ENCODE data around the gene ABLIM3. TPM values are rescaled to one million over a fixed set of nuclear protein-coding genes. Genes with fewer than 3 reads are reported as not detected.

The ABLIM3 gene
- total and polyA plus RNA-seq, 2 experiments from 2014 or later = 1.1 to 2.1 TPM

DNA sequence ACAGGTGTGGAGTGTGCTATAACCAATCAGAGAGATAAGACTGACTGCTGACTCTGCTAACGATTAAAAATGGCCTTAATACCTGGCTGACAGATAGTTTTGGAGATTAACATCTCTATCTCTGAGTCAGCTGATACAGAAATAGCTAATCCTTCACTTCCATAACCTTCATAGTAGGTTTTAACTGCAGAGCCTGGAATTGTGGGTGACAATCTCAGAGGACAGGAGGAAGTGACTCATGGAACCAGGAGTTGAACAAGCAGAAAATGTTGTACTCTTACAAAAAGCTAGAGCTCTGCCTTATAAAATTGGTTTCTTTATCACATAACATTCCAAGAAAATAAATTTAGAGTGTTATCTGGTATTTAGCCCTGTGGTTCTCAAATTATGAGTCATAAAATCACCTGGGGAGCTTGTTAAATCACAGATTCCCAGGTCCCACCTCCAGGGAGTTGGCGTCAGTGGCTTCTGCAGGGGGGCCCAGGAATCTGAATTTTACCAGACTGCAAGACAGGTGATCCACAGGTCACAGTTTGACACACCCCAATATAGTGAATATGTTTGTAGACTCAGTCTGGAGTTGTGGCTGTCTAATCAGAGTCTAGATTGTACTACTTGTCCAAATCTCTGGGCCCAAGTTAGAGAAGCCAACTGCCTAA, 86.0 kb downstream of the ABLIM3 start:
- TF ChIP-seq CTCF (IDR thresholded peaks at IDR 0.05; ENCODE audit: low read depth, low read length) = no peak
- H3K27ac ChIP-seq = no peak overlapping the region

DNA sequence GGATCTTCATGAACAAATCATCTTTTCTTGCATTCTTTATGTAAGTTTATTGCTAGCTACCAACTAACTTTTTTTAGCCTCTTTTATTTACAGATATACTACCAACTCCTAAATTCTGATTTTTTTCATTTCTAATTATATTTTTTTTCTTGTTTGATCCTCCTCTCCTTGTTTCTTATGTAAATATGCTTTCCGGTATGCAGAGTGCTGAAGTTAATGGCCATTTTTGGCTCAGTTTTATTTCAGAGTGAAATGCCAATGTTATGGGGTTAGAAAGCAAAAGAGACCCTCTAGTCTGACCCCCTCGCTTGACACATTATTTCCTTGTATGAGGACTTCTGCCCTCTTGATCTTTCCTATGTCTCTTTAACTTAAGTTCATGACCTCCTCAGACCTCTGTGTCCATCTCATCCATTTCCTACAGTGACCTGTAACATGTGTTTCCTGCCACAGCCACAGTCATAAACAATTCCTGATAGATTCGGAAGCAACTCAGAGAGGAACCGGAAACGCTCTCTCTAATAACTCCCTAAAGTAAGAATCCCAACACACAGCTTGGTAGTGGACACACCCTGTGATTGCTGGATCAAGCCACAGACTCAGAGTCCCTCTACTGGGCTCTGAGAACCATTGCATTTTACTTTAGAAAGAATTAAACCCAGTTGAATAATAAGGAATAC, 87.5 kb downstream of the ABLIM3 start:
- peak; percentile 66 to 91 for DNase-seq (ENCODE audit: low read depth in 1 of 2, low spot score in 1 of 2)
- no peak overlapping the region for H3K4me3 ChIP-seq

More for the DNA sequence above, 86.0 kb downstream of the ABLIM3 start:
- H3K27me3 ChIP-seq = peaks cover 6% of the 10 kb centered on the region
- no peaks in the 10 kb centered on the region for H3K36me3 ChIP-seq
- H3K9me3 ChIP-seq (ENCODE audit: low read depth) = no peaks in the 10 kb centered on the region
- DNase-seq (ENCODE audit: low read depth in 1 of 2, low spot score in 1 of 2) = peak in 1 of 2 donors; percentile 42
- no peak overlapping the region for H3K4me3 ChIP-seq
- H3K4me1 ChIP-seq (ENCODE audit: low read depth) = no peaks in the 10 kb centered on the region

DNA sequence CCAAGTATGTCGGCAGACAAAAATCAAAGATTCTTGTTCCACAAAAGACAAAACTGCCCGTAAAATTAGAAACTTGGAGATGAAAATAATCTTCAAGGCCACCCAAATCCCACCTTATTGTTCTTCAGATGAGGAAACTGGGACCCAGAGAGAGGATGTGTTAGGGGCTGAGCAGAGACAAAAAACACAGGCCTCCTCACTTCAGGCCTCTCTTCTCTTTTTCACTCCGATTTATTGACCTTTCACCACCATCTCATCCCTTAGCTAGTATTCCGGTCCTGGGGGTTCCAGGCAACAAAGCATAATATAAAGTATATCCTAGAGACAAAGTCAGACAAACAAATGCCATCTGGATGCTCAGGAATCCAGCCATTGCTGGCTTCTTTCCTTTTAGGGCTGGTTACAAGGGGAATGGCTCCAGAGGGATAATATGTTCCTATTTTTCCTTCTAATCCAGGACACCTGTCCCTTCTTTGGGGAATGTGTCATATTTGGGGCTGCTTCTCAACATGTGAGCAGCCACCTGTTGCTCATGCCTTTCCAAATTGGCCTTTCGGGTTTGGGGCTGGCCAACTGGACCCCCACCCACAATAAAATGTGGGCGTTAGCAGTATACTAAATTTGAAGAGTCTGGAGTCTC, 88.1 kb downstream of the ABLIM3 start:
- Histone ChIP-seq H3K36me3 (no peaks in the 10 kb centered on the region), H3K4me1 (ENCODE audit: low read depth) (no peaks in the 10 kb centered on the region), H3K4me3 (no peak overlapping the region), H3K27ac (no peak overlapping the region), H3K9me3 (ENCODE audit: low read depth) (no peaks in the 10 kb centered on the region), H3K27me3 (peaks cover 27% of the 10 kb centered on the region)
- DNase-seq (ENCODE audit: low read depth in 1 of 2, low spot score in 1 of 2) = no peak
- TF ChIP-seq CTCF (IDR thresholded peaks at IDR 0.05; ENCODE audit: low read depth, low read length) = no peak

More for the DNA sequence above, 87.5 kb downstream of the ABLIM3 start:
- H3K36me3 ChIP-seq = no peaks in the 10 kb centered on the region
- H3K9me3 ChIP-seq (ENCODE audit: low read depth) = no peaks in the 10 kb centered on the region
- H3K4me1 ChIP-seq (ENCODE audit: low read depth) = no peaks in the 10 kb centered on the region
- peak; percentile 83 for TF ChIP-seq CTCF (IDR thresholded peaks at IDR 0.05; ENCODE audit: low read depth, low read length)
- H3K27me3 ChIP-seq = peaks cover 20% of the 10 kb centered on the region
- no peak overlapping the region for H3K27ac ChIP-seq

GRCh38 chr5:149235841-149236240, 94.5 kb downstream of the ABLIM3 start:
- Histone ChIP-seq H3K27me3 (peaks cover 65% of the 10 kb centered on the region), H3K4me1 (ENCODE audit: low read depth) (no peaks in the 10 kb centered on the region), H3K9me3 (ENCODE audit: low read depth) (no peaks in the 10 kb centered on the region), H3K27ac (no peak overlapping the region), H3K4me3 (no peak overlapping the region), H3K36me3 (no peaks in the 10 kb centered on the region)
- DNase-seq (ENCODE audit: low read depth in 1 of 2, low spot score in 1 of 2) = no peak
- no peak for TF ChIP-seq CTCF (IDR thresholded peaks at IDR 0.05; ENCODE audit: low read depth, low read length)

- no peak for DNase-seq (ENCODE audit: low read depth in 1 of 2, low spot score in 1 of 2)
- peaks cover 60% of the 10 kb centered on the region for H3K27me3 ChIP-seq
- TF ChIP-seq CTCF (IDR thresholded peaks at IDR 0.05; ENCODE audit: low read depth, low read length) = no peak
- no peak overlapping the region for H3K27ac ChIP-seq
- H3K4me1 ChIP-seq (ENCODE audit: low read depth) = no peaks in the 10 kb centered on the region
- H3K36me3 ChIP-seq = no peaks in the 10 kb centered on the region
- H3K9me3 ChIP-seq (ENCODE audit: low read depth) = no peaks in the 10 kb centered on the region
- no peak overlapping the region for H3K4me3 ChIP-seq
Measured at GRCh38 chr5:149237662-149238061, 96.4 kb downstream of the ABLIM3 start.
